Osteoblast (primary cell): ENCODE data around the gene EPHA7. TPM values are rescaled to one million over a fixed set of nuclear protein-coding genes. Genes with fewer than 3 reads are reported as not detected.

Source experiments
- DNase-seq: peaks from one replicate; pipeline ENCODE4 v3.0.0; 2011; ENCODE audit warnings: low spot score, mixed read lengths; ENCODE audit not compliant: insufficient read length; ENCODE audit errors: missing footprints
- H2AFZ ChIP-seq: 2 replicates; pipeline ENCODE4 v1.6.0; 2011; ENCODE audit warnings: mild to moderate bottlenecking, low read length
- H3K27ac ChIP-seq: 2 replicates; pipeline ENCODE4 v1.5.1; 2011; ENCODE audit warnings: mild to moderate bottlenecking, low read depth, low read length, moderate library complexity
- H3K27me3 ChIP-seq: 2 replicates; pipeline ENCODE4 v1.6.0; 2012; ENCODE audit warnings: mild to moderate bottlenecking, control low read depth, inconsistent platforms, low read length, moderate library complexity; ENCODE audit not compliant: insufficient read depth
- H3K36me3 ChIP-seq: 2 replicates; pipeline ENCODE4 v1.5.1; 2011; ENCODE audit warnings: mild to moderate bottlenecking, low read length, control low read depth, moderate library complexity; ENCODE audit not compliant: insufficient read depth
- H3K4me1 ChIP-seq: 2 replicates; pipeline ENCODE4 v1.5.1; 2011; ENCODE audit warnings: mild to moderate bottlenecking, low read length, control low read depth, moderate library complexity; ENCODE audit not compliant: insufficient read depth
- H3K4me2 ChIP-seq: 2 replicates; pipeline ENCODE4 v1.6.0; 2011; ENCODE audit warnings: mild to moderate bottlenecking, low read length; ENCODE audit not compliant: insufficient read depth
- H3K4me3 ChIP-seq: fragments of 200-600 bp; sonication (generic); 3 replicates; pipeline ENCODE4 v1.5.1; 2012; ENCODE audit warnings: mild to moderate bottlenecking, low read length, inconsistent platforms; ENCODE audit not compliant: insufficient read depth
- H3K79me2 ChIP-seq: 2 replicates; pipeline ENCODE4 v1.6.0; 2012; ENCODE audit warnings: mild to moderate bottlenecking, low read length, control low read depth, inconsistent platforms; ENCODE audit not compliant: insufficient read depth
- H3K9me3 ChIP-seq: 2 replicates; pipeline ENCODE4 v1.5.1; 2011; ENCODE audit warnings: low read depth, low read length, control low read depth
- H4K20me1 ChIP-seq: 2 replicates; pipeline ENCODE4 v1.6.0; 2012; ENCODE audit warnings: mild to moderate bottlenecking, low read length, control low read depth; ENCODE audit not compliant: insufficient read depth
- CTCF ChIP-seq: IDR thresholded peaks from 2 replicates; pipeline ENCODE4 v1.5.1; 2011; ENCODE audit warnings: mild to moderate bottlenecking, low read depth, low read length, moderate library complexity; ENCODE audit errors: extremely low read depth
- total RNA-seq: library from RNA; depleted of rRNA; stranded (reverse); fragments of >200 nt; gene quantifications from 2 replicates; pipeline ENCODE4 v1.2.3, GENCODE V29; 2012

EPHA7 gene
- total RNA-seq, 1 donor: not detected

- Histone ChIP-seq H3K4me3 (no peak overlapping the region), H3K36me3 (no peaks in the 10 kb centered on the region), H3K79me2 (no peaks in the 10 kb centered on the region), H3K4me1 (no peaks in the 10 kb centered on the region), H4K20me1 (no peaks in the 10 kb centered on the region), H3K4me2 (no peak overlapping the region), H2AFZ (no peak overlapping the region), H3K9me3 (no peaks in the 10 kb centered on the region), H3K27ac (no peak overlapping the region), H3K27me3 (no peaks in the 10 kb centered on the region)
- TF ChIP-seq CTCF: no peak
- DNase-seq: no peak
Measured at GRCh38 chr6:93293872-93294271, 125.5 kb downstream of the EPHA7 start.

- no peak overlapping the region for H3K27ac ChIP-seq
- no peaks in the 10 kb centered on the region for H3K79me2 ChIP-seq
- no peak overlapping the region for H3K4me2 ChIP-seq
- H3K9me3 ChIP-seq: no peaks in the 10 kb centered on the region
- no peaks in the 10 kb centered on the region for H3K4me1 ChIP-seq
- no peaks in the 10 kb centered on the region for H4K20me1 ChIP-seq
- H3K36me3 ChIP-seq: no peaks in the 10 kb centered on the region
- DNase-seq: no peak
- H3K27me3 ChIP-seq: no peaks in the 10 kb centered on the region
- H2AFZ ChIP-seq: no peak overlapping the region
- no peak overlapping the region for H3K4me3 ChIP-seq
- no peak for TF ChIP-seq CTCF
Measured at GRCh38 chr6:93293460-93293859, 125.9 kb downstream of the EPHA7 start.

GRCh38 chr6:93282521-93283031, 136.8 kb downstream of the EPHA7 start:
- Histone ChIP-seq H3K27me3 (no peaks in the 10 kb centered on the region), H3K27ac (no peak overlapping the region), H3K36me3 (no peaks in the 10 kb centered on the region), H2AFZ (no peak overlapping the region), H4K20me1 (no peaks in the 10 kb centered on the region), H3K4me2 (no peak overlapping the region), H3K4me3 (no peak overlapping the region), H3K4me1 (no peaks in the 10 kb centered on the region), H3K79me2 (no peaks in the 10 kb centered on the region), H3K9me3 (no peaks in the 10 kb centered on the region)
- DNase-seq: no peak
- no peak for TF ChIP-seq CTCF

- Histone ChIP-seq H2AFZ (no peak overlapping the region), H3K4me1 (no peaks in the 10 kb centered on the region)
Measured at GRCh38 chr6:93278241-93278640, 141.1 kb downstream of the EPHA7 start.

More at GRCh38 chr6:93278241-93278640, 141.1 kb downstream of the EPHA7 start:
- TF ChIP-seq CTCF: no peak
- Histone ChIP-seq H3K27me3 (no peaks in the 10 kb centered on the region), H3K9me3 (peaks cover 3% of the 10 kb centered on the region), H3K79me2 (no peaks in the 10 kb centered on the region), H4K20me1 (no peaks in the 10 kb centered on the region), H3K27ac (no peak overlapping the region), H3K4me2 (no peak overlapping the region), H3K4me3 (no peak overlapping the region), H3K36me3 (no peaks in the 10 kb centered on the region)
- DNase-seq: no peak
